GM13977 (cell line): ENCODE measurements around the gene TECRL.

Source experiments
- DNase-seq: peaks from one replicate; pipeline ENCODE4 v3.0.0; 2012; ENCODE audit warnings: low spot score
- CTCF ChIP-seq: IDR thresholded peaks from 2 replicates; pipeline ENCODE4 v1.5.1; 2012; ENCODE audit warnings: mild to moderate bottlenecking, control low read depth; ENCODE audit not compliant: insufficient read depth; ENCODE audit errors: extremely low read depth, missing control alignments
- in situ Hi-C: fragments of 300-500 bp; cut with MboI; formaldehyde crosslinking; loops from one replicate; pipeline ENCODE4 v1.12.0; 2022; ENCODE audit warnings: low sequenced_read_pairs, low pct_unique_long_range_greater_than_20kb, mixed read lengths, inconsistent platforms; ENCODE audit not compliant: unreplicated experiment

The TECRL gene

GRCh38 chr4:64361399-64361740 is 47.9 kb downstream of the TECRL start:
- in situ Hi-C loops = no loop called here
- TF ChIP-seq CTCF = no peak
- DNase-seq = no peak

- in situ Hi-C loops = no loop called here
- no peak for TF ChIP-seq CTCF
- DNase-seq = no peak
Measured at GRCh38 chr4:64360664-64361398, 48.4 kb downstream of the TECRL start.

- no peak for DNase-seq
- in situ Hi-C loops = no loop called here
- TF ChIP-seq CTCF = no peak
Measured at GRCh38 chr4:64359489-64359888, 49.8 kb downstream of the TECRL start.

- DNase-seq = no peak
- in situ Hi-C loops = no loop called here
- TF ChIP-seq CTCF = no peak
Measured at GRCh38 chr4:64353904-64354303, 55.3 kb downstream of the TECRL start.

- DNase-seq = no peak
- in situ Hi-C loops = no loop called here
- no peak for TF ChIP-seq CTCF
Measured at GRCh38 chr4:64341711-64342110, 67.5 kb downstream of the TECRL start.

GRCh38 chr4:64340218-64341110 is 68.8 kb downstream of the TECRL start:
- in situ Hi-C loops = no loop called here
- no peak for DNase-seq
- TF ChIP-seq CTCF = no peak
